GM18499 (cell line): ENCODE results near the gene TRERF1.

Experiments used
- ATAC-seq: cut with Tn5 transposase; IDR thresholded peaks from one replicate; pipeline ENCODE4 v1.9.1; 2021; ENCODE audit warnings: moderate number of reproducible peaks; ENCODE audit not compliant: insufficient read depth, unreplicated experiment

The TRERF1 gene

GRCh38 chr6:42401613-42401951 is 50.1 kb downstream of the TRERF1 start:
- no peak for ATAC-seq

DNA sequence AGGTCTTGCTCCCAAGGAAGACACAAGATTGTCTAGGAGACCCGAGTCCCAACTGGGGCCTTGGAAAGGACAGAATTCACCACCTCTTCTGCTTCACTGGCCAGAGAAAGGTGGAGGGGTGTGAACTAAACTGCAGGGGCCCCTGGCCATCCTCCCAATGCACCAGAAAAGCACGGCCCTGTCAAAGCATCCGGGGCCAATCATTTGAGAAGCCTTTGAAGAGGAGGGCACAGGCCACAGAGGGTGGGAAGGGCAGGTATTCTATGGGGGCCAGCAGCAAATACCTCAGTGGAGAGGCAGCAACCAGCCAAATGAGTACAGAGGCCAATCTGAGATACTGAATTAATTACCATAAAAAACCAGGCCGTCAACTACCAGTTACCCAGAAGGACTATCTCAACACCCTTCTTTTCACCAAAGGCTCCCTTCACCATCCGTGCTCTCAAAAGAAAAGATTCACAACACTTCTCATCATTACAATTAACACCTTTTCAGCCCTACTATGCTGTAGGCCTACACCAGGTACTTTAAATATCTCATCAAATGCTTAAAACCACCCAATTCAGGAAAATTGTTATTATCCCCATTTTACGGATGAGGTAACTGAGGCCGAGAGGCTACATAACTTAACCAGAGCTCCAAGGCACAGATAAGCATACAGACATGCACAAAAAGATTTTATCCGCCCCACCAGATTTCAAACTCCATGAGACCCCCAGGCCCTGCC is 50.7 kb downstream of the TRERF1 start:
- ATAC-seq: no peak

GRCh38 chr6:42400061-42400760 is 51.5 kb downstream of the TRERF1 start:
- ATAC-seq: no peak

DNA sequence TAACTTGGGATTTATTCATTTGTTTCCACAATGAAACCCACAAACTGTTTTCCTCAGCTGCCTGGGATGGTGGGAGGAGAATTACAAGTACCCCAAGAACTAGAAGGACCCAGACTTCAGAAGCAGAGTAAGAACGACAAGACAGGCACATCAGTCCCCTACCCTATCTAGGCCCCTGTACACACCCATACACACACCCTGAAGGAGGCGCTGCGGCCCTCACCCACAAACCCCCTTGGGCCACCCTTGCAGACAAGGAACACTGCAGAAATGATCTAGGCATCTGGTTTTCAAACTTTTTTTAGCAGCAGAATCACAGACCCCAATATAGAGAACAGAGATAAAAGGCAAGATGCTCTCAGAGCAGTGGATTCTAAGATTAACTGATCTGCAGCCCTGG is 55.0 kb downstream of the TRERF1 start:
- ATAC-seq: no peak

DNA sequence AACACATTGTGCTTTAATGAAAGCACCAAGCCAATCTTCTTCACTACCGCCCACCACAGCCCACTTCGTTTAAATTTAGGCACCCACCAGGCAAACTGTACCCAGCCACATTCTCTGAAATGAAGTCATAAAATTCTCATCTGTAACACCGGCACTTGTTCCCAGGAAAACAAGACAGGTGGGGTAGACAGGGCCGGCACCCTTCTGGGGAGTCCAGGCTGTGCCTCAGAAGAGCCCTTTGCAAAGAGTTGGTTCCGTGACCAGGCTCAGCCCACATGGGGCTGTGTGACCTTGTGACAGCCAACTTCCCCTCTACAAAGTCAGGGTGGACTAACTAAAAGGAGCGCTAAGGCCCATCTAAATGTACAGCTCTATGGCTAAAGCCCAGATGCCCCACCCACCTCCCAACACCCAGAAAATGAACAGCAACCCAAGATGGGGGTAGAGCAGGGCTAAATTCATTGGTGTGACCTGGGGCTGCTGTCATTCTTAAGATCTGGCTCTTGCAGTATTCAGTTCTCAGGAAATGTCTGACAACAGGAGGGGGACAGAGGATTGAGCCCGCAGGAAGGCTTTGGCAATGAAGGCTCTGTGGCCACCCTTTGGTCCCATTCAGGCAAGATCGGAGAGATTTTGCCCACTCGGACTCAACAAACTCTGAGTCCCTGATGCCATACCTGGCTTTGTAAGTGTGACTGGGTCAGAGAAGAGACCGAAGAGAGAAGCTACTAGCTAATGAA is 56.7 kb downstream of the TRERF1 start:
- no peak for ATAC-seq

DNA sequence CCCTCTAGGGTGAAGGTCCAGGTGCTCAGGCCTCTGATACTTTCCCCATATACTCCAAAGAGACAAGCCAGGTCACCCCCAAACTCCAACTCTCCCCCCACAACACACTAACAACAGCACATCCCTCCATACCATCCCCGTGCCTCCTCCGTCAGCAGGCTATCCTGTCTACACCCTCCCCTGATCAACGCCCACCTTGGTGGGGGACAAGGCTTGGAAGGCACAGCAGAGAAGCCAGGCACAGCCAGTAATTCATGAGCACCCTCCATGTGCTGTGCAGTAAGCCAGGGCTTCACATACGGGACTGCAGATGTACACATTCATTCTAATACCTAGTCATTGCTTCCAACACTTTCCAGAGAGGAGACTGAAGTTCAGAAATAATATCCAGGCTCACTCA is 57.6 kb downstream of the TRERF1 start:
- ATAC-seq: no peak

GRCh38 chr6:42393339-42393738 is 58.4 kb downstream of the TRERF1 start:
- no peak for ATAC-seq

DNA sequence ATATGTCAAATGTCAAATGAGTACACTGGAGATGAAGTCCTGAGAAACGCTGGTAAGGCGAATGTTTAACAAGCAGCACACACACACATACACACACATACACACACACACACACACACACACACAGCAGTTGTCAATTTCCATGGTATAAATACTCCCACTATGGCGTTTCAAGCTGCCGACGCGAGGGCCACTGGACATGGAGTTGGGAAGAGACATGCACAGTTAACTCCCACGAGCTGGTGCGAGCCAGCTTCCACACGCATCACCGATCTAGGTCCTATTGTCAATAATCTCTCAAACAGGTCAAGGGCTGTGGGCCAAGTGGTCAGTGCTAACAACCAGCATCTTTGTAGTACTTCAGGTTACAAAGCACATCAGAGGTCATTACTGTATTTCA is 58.9 kb downstream of the TRERF1 start:
- no peak for ATAC-seq

DNA sequence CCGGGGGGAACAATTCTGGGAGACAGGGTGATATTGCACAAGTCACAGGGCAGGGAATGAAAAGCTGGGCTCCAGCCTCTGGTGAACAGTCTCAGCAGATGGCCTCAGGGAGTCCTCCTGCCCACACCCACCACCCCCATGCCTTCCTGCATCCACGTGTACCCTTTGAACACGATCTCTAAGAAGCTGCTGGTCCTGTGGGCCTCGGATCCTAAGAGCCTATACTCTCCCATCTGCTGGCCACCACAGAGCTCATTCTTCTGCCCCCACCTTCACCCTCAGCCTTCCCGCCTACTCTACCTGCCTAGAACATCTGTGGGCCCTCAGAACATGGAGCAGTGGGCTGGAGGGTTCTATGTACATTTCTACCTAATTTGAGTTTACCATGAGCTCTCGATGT is 60.3 kb downstream of the TRERF1 start:
- no peak for ATAC-seq

GRCh38 chr6:42390228-42390934 is 61.3 kb downstream of the TRERF1 start:
- ATAC-seq: no peak

DNA sequence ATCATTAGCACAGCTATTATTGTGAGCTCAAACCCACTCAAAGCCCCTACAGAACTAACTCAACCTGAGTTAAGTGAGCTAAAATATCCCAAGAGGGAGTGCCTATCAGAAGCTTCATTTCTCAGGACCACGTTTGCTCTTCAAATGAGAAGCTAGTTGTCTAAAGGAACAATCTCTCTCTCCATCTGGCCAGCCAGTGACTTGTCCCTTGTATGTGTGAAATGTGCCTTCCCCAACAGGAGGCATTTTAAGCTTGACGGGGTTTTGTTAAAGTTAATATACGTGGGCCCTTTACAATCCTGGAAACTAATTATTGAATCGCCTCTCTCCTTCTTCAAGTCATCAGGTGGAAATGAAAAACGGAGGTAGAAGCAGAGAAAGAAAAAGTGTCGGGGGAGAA is 62.0 kb downstream of the TRERF1 start:
- no peak for ATAC-seq

DNA sequence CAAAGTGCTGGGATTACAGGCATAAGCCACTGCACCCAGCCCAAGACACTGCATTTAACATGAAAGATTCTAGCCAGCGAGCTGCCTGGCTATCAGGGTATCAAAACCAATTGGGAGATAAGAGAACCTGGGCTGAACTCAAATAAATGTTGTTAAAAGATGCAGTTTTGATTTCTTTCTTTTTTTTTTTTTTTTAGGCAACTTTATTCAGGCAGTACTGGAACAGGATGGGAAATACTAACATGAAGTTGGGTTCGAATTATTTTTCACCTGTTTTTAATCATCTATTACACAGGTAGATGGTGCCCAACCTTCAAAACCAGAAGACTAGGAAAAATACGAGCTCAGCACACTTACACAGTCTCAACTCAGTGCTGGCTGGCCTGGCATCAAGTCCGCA is 63.7 kb downstream of the TRERF1 start:
- ATAC-seq: no peak

DNA sequence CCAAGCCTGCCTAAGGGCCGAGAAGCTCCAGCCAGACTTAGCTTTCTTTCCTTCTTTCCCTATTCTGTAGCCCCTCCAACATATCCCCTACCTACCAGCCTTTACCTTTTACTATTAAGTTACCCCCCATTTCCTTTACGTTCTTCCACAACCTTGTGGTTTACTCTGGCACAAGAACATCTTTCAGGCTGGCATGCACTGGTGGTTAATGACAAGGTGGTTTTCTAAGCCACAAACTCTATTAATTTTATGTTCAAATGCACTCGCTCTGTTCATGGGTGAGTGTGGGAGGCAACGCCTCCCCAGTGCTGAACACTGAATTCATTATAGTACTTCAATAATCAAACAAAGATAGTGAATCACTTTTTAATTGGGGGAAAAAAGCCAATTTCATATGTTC is 64.4 kb downstream of the TRERF1 start:
- no peak for ATAC-seq

DNA sequence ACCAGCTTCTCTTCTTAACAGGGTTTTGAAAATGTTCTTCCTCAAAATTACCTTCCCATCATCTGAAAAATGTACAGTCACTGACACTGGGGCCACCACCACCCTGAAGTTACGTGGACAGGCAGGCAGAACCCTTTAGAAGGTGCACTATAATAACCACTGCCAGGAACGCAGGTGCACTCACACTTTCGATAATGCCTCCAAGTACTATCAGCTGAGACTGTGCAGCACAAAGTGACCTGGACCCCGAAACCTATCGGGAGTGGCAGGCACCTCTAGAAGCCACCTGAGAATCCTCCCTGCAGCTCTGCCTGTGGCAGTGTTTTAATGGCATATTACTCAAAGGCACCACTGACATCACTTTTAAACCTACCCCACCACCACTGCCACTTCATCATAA is 66.4 kb downstream of the TRERF1 start:
- ATAC-seq: no peak

GRCh38 chr6:42383421-42384205 is 68.1 kb downstream of the TRERF1 start:
- ATAC-seq: no peak

DNA sequence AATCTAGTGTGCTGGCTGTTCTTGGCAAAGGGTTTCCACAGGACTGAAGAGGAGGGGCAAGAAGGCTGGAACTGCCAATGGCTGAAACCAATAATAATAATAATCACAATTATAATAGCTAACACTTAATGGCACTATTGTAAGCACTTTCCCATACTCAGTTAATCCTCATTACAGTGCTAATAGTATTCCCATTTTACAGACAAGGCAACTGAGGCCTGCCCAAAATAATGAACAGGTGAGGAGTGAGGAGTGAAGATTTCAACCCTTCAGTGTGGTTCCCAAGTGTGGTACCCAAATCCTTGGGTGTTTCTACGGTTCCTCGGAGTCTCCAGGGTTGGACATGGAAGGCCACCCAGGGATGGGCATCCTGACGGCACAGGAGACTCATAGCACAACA is 69.9 kb downstream of the TRERF1 start:
- no peak for ATAC-seq

- ATAC-seq: no peak
These were observed 71.3 kb downstream of the TRERF1 start for GRCh38 chr6:42380228-42380979.

GRCh38 chr6:42378536-42378935 is 73.2 kb downstream of the TRERF1 start:
- no peak for ATAC-seq

DNA sequence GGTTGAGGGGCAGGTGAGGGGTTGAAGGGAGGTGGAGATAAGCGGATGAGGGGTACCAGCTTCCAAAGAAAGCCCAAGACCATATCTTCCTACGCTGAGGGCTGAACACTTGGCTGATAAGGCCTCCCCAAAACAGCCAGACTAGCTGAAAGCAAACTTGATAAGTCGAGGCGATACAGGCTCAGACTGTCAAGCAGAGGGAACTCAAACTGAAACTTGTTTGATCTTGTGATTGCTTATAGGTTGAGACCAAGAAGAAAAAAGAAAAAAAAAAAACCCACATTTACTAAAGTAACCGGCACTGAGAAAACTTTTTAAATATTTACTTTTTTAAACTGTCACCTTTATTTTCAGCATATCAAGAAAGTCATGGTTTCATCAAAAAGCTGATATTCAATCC is 73.6 kb downstream of the TRERF1 start:
- no peak for ATAC-seq
